GM12878 (cell line): ENCODE measurements around the gene PADI3.

ENCODE experiments used
- CHD1 ChIP-seq: IDR thresholded peaks from 2 replicates; pipeline ENCODE4 v1.6.1; 2012; ENCODE audit warnings: low read depth, low read length, improper control_type of control experiment
- EZH2 ChIP-seq: IDR thresholded peaks from 2 replicates; pipeline ENCODE4 v1.6.1; 2012; ENCODE audit warnings: low read depth, mild to moderate bottlenecking, control low read depth, inconsistent platforms, low read length, borderline replicate concordance; ENCODE audit not compliant: control insufficient read depth
- RAD51 ChIP-seq: fragments of 450-650 bp; IDR thresholded peaks from 2 replicates; pipeline ENCODE4 v1.6.1; 2016; ENCODE audit warnings: moderate library complexity, mild to moderate bottlenecking, inconsistent platforms
- TF ChIP-seq, protein P1 (sequence below), 3 experiments: IDR thresholded peaks in 2 of 3; conservative IDR thresholded peaks in 1 of 3; 2 replicates each; pipeline ENCODE4 v1.5.1; 2011; ENCODE audit warnings: low read depth in 3 of 3, low read length in 3 of 3, mild to moderate bottlenecking in 3 of 3, control low read depth in 2 of 3, moderate library complexity in 2 of 3, inconsistent platforms in 1 of 3, mixed read lengths in 1 of 3; ENCODE audit not compliant: control insufficient read depth in 2 of 3, insufficient read depth in 1 of 3; ENCODE audit errors: extremely low read depth in 1 of 3
- TF ChIP-seq, protein P2 (sequence below): IDR thresholded peaks from 2 replicates; pipeline ENCODE4 v1.6.1; 2012; ENCODE audit warnings: low read depth, low read length, improper control_type of control experiment

- TF ChIP-seq, protein P1, sequence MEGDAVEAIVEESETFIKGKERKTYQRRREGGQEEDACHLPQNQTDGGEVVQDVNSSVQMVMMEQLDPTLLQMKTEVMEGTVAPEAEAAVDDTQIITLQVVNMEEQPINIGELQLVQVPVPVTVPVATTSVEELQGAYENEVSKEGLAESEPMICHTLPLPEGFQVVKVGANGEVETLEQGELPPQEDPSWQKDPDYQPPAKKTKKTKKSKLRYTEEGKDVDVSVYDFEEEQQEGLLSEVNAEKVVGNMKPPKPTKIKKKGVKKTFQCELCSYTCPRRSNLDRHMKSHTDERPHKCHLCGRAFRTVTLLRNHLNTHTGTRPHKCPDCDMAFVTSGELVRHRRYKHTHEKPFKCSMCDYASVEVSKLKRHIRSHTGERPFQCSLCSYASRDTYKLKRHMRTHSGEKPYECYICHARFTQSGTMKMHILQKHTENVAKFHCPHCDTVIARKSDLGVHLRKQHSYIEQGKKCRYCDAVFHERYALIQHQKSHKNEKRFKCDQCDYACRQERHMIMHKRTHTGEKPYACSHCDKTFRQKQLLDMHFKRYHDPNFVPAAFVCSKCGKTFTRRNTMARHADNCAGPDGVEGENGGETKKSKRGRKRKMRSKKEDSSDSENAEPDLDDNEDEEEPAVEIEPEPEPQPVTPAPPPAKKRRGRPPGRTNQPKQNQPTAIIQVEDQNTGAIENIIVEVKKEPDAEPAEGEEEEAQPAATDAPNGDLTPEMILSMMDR (IDR thresholded peaks at IDR 0.05 in 2 of 3, conservative IDR thresholded peaks at IDR 0.05 in 1 of 3; ENCODE audit: control insufficient read depth in 2 of 3, extremely low read depth in 1 of 3, insufficient read depth in 1 of 3, low read depth in 3 of 3, low read length in 3 of 3): no peak
- TF ChIP-seq EZH2 (no peak), RAD51 (no peak), CHD1 (no peak)
- TF ChIP-seq, protein P2, sequence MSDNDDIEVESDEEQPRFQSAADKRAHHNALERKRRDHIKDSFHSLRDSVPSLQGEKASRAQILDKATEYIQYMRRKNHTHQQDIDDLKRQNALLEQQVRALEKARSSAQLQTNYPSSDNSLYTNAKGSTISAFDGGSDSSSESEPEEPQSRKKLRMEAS: no peak
Measured at GRCh38 chr1:17301767-17302166, 52.9 kb downstream of the PADI3 start.
